Gastrocnemius medialis (tissue), 4 donors: ENCODE results near the gene TRA2B.

Experiments
- CTCF ChIP-seq, 5 experiments: fragments of 450-650 bp in 3 of 5; fragments of 200-600 bp in 2 of 5; sonication (generic) in 2 of 5; IDR thresholded peaks in 4 of 5; conservative IDR thresholded peaks in 1 of 5; 1 replicate in 4 of 5; 2 replicates in 1 of 5; pipeline ENCODE4 v1.5.1; 2016 to 2019; ENCODE audit warnings: antibody characterized with exemption in 5 of 5, mild to moderate bottlenecking in 3 of 5, moderate library complexity in 3 of 5
- POLR2A ChIP-seq, 2 donors: fragments of 450-650 bp; IDR thresholded peaks; one replicate each; pipeline ENCODE4 v1.6.1; 2017; ENCODE audit warnings: antibody characterized with exemption in 2 of 2, mild to moderate bottlenecking in 2 of 2, moderate library complexity in 2 of 2

GRCh38 chr3:185948292-185948691 lies 10.5 kb upstream of the TRA2B start:
- TF ChIP-seq CTCF (IDR thresholded peaks at IDR 0.05 in 4 of 5, conservative IDR thresholded peaks at IDR 0.05 in 1 of 5): no peak
- TF ChIP-seq POLR2A (IDR thresholded peaks at IDR 0.05): no peak
